GDM1 (cell line): ENCODE data around the gene MAPK8IP2.
"Not testable (repeated sequence)": the region's sequence is repeated elsewhere in the genome, so short reads cannot be mapped to it uniquely, and the experiment has no call there.

ENCODE experiments used
- DNase-seq: peaks from one replicate; lab custom pipeline; 2025; lab: John Stamatoyannopoulos, UW

The MAPK8IP2 gene

DNA sequence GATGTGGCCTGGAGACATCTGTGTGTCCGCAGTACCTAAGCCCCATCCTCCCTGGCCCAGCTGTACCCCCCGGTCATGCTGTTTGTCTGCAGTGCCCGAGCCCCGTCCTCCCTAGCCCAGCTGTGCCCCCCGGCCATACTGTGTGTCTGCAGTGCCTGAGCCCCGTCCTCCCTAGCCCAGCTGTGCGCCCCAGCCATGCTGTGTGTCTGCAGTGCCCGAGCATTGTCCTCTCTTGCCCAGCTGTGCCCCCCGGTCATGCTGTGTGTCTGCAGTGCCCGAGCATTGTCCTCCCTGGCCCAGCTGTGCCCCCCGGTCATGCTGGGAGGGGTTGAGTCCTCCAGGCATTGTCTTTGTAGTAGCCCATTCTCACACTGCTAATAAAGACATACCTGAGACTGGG lies 35.0 kb downstream of the MAPK8IP2 start:
- no peak for DNase-seq

DNA sequence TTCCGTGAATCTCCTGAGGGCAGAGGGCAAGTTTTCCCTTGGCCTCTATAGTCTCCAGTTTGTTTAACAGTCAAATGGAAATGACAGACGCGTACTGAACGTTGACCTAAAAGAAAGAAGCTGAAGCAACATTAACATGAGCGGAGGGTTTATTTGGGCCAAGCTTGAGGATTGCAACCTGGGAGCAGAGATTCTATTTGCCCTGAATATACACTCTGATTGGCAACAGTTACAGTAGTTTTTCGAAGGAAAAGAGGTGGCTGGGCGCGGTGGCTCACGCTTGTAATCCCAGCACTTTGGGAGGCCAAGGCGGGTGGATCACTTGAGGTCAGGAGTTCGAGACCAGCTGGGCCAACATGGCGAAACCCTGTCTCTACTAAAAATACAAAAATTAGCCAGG lies 39.7 kb downstream of the MAPK8IP2 start:
- not testable (repeated sequence) for DNase-seq

DNA sequence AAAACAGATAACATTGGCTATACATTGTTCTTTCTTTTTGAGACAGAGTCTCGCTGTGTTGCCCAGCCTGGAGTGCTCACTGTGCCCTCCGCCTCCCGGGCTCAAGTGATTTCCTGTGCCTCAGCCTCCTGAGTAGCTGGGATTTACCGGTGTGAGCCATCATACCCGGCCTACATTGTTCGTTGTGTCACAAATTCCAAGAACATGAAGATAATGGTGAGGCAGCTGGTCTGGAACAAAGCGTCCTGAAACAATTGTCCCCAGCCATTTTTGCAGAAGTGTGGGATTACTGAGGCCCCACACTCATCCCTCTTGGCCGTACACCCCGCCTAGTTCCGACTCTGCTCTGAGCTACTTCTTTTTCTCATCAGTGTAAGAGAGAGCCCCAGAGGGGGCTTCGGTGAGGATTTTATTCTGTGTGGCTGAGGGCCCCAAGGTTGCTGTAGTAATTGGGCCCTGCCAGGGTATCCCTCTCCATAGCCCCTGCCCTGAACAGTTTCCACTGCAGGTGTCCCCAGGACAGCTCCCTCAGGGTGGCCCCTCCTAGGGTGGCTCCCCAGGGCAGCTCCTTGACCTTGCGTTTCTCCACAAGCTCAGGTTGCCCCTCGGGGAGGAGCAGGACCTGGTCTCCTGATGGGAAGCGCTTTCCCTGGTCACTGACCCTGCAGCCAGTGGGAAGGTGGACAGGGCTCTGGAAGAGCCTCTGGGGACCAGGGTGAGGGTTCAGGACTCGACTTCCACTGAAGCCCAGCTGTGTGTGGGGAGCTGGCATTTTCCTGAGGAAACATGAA lies 40.5 kb downstream of the MAPK8IP2 start:
- DNase-seq, result no peak

DNA sequence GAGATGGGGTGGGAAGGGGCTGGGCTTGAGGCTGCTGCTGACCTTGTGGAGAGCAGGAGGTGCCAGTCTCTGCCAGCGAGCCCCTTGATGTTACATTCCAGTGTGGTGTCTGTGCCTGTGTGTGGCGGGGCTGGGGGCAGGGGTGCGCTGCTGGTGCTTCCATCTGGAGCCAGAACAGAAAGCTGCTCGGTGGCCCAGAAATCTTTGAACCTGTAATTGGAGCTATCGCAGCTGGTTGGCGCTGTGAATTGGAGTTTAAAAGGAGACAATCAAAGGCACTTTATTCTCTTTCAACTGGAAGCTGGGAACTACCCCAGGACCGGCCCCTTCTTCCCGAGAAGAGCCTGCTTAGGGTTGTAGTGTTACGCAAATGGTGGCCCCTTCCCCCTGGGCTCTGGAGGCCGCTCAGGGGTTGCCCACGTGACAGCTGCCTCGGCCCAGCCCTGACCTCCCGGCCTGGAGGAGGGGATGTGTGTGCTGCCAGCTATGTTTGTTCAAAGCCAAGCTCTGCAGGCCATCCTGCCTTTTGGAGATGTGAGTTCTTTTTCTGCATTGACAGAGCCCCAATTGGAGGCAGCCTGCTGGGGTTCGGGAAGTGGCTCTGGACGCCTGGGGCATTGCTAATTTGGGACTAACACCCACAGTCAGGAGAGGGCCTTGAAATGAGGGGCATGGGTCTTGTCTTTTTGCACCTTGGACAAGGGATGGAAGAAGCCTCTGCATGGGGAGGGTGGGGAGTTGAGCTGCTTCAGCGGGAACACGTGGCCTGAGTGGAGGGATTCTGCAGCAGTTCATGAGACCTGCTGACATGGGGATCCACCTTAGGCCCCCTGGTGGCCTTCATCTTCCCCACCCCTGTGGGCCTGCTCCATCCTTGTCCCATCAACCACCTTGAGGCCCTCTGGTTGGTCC lies 41.4 kb downstream of the MAPK8IP2 start:
- no peak for DNase-seq

DNA sequence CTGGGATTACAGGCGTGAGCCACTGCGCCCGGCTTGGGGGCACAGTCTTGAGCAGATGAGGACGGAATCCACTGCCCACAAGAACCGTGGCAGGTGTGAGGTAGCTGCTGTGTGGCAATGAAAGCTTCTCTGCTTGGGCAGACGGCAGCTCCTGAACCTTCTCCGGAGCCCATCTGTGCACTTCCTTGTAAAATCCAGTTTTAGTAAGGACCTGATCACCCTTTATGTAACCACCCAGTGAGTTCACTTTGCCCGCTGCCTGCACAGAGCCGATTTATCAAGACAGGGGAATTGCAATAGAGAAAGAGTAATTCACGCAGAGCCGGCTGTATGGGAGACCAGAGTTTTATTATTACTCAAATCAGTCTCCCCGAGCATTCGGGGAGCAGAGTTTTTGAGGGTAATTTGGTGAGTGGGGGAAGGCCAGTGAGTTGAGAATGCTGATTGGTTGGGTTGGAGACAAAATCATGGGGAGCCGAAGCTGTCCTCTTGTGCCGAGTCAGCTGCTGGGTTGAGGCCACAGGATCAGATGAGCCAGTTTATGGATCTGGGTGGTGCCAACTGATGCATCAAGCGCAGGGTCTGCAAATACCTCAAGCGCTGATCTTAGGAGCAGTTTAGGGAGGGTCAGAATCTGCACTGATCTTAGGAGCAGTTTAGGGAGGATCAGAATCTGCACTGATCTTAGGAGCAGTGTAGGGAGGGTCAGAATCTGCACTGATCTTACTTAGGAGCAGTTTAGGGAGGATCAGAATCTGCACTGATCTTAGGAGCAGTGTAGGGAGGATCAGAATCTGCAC lies 42.6 kb downstream of the MAPK8IP2 start:
- DNase-seq, result not testable (repeated sequence)

DNA sequence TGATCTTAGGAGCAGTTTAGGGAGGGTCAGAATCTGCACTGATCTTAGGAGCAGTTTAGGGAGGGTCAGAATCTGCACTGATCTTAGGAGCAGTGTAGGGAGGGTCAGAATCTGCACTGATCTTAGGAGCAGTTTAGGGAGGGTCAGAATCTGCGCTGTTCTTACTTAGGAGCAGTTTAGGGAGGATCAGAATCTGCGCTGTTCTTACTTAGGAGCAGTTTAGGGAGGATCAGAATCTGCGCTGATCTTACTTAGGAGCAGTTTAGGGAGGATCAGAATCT lies 43.2 kb downstream of the MAPK8IP2 start:
- not testable (repeated sequence) for DNase-seq

DNA sequence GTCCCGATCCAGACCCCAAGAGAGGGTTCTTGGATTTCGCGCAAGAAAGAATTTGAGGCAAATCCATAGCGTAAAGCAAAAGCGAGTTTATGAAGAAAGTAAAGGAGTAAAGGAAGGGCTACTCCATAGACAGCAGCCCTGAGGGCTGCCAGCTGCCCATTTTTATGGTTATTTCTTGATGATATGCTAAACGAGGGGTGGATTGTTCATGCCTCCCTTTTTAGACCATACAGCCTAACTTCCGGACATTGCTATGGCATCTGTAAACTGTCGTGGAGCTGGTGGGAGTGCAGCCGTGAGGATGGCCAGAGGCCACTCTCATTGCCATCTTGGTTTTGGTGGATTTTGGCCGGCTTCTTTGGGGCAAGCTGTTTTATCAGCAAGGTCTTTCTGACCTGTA lies 52.7 kb downstream of the MAPK8IP2 start:
- no peak for DNase-seq

DNA sequence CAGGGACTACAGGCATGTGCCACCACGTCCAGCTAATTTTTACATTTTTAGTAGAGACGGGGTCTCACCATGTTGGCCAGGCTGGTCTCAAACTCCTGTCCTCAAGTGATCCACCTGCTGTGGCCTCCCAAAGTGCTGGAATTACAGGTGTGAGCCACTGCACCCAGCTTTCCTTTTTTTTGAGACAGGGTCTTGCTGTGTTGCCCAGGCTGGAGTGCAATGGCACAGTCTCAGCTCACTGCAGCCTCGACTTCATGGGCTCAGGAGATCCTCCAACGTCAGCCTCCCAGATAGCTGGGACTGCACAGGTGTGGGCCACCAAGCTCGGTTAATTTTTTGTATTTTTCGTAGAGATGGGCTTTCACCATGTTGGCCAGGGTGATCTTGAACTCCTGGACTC lies 54.1 kb downstream of the MAPK8IP2 start:
- DNase-seq, result not testable (repeated sequence)

DNA sequence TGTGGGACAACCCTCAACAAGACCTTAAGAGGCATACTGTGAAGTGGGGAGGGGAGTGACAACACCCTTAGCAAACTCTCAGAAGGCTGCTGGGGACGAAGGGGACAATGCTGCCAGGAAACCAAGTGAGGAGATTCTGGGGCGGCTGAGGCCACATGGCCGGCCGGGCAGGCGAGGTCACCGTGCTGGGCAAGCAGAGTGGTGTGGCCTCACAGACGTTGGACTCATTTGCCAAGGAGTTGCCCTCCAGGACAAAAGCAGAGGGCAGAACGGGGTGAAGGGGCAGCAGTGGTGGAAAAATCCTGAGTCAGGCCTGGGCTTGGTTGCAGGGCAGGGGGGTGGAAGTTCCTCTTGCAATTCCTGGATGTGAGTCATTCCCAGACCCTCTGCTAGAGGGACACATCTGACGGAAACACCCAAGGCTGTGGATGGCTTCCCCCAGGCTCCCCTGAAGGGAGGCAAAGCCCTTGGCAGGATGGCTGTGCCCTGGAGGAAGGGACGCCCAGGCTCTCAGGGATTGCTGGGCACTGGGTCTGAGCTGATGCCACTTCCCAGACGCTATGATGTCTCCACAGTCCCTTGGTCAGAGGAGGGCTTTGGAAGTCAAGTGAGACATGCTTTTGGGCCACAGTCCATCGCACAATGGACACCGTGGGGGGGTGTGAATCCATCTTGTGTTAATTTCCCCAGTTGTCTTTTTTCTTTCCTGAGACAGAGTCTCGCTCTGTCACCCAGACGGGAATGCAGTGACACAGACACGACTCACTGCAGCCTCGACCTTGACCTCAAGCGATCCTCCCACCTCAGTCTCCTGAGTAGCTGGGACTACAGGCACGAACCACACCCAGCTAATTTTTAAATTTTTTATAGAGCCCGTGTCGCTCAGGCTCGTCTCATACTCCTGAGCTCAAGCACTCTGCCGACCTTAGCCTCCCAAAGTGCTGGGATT lies 55.8 kb downstream of the MAPK8IP2 start:
- DNase-seq, result no peak

DNA sequence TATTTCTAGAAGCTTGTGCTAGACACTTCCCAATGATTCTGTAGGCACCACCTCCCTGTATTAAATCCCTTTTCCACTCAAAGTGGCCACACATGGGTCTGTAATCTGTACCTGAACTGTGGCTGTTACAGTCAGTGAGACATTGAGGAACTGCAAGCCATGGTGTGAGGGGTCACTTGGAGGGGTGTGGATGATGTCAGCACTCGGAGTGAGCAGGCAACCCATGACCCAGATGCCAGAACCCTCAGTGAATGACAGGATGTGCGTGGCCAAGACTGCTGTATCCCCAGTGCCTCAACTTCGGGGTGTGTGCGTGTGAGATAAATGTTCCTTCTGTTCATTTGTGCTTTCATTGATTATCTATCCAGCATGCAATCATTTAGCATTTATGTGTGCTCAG lies 57.3 kb downstream of the MAPK8IP2 start:
- DNase-seq, result no peak

DNA sequence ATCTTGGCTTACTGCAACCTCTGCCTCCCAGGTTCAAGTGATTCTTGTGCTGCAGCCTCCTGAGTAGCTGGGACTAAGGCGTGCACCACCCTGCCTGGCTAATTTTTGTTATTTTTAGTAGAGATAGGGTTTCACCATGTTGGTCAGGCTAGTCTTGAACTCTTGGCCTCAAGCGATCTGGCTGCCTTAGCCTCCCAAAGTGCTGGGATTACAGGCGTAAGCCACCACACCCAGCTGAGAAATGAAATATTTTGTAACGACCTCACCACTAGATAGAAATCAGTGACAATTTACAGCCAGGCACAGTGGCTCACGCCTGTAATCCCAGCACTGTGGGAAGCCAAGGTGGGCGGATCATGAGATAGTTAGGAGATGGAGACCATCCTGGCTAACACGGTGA lies 59.1 kb downstream of the MAPK8IP2 start:
- DNase-seq, result not testable (repeated sequence)

DNA sequence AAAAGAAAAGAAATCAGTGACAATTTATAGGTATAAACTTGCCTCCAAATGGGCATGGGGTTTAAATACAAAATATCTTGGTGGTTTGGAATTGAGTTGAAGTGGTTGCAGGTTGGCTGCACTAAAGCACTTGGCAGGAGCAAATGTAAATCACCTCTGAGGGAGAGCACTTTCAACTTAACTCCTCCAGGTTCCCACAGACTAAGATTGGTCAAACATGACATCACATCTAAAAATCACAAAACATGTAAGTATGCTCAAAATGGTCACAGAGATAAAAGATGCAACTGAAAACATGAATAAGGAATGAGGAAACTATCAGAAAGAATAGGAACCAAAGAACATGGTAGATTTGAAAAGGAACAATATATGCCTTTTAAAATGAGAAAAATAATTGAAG lies 59.7 kb downstream of the MAPK8IP2 start:
- DNase-seq, result no peak
